Skin epidermis (tissue), 12 donors: ENCODE data around the gene CNTLN.
A peak's percentile ranks its signal among the peaks of the same experiment; 100 is the strongest.

Experiments used
- H3K27ac ChIP-seq, 21 experiments: fragments of 200-600 bp; sonication (generic) in 11 of 21; one replicate each; pipeline ENCODE4 v1.5.0; 2020; ENCODE audit warnings: mild to moderate bottlenecking in 3 of 21, inconsistent platforms in 2 of 21, moderate library complexity in 2 of 21
- H3K4me3 ChIP-seq, 7 experiments: fragments of 200-600 bp; sonication (generic) in 2 of 7; one replicate each; pipeline ENCODE4 v1.5.0; 2020; ENCODE audit warnings: inconsistent platforms in 2 of 7, mild to moderate bottlenecking in 2 of 7, moderate library complexity in 1 of 7

CNTLN gene

DNA sequence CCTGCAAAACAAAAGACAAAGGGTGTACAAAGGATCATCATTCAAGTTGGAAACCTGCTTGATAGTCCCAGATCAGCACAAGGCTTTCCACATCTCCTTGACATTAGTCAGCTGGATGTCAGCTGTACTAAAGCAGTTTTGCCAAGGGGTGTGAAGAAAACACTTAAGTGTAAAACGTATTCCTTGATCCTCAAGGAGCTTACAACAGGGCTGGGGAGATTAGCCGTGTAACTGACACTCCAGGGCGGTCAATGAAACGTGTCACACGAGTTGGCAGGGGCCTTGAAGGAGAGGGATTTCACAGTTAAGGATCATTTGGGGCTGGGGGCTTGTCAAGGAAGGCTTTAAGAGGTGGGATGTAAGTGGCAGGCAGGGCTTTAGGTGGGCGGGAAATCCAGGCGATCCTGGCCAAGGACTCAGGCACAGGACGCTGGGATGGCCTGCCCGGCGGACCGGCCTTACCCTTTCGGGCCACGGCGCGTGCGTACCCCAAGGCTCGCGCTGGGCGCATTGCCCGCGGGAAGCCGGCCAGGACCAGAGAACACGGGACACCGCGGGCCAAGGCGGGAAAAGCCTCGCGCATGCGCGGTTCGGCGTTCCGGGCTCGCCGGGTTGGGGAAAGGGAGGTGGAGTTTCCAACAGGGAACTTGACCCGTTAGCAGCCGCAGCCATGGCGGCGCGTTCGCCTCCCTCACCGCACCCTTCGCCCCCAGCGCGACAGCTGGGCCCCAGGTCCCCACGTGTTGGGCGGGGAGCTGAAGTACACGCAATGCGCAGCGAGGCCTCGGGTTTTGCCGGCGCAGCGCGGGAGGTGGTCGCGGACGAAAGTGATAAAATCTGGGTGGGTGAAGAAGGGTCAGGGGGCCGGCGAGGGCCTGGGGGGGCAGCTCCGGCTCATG is at the start of gene CNTLN:
TSS of gene CNTLN (plus strand) at position 645 of the 899 bp plus-strand sequence. CDS start at position 671, 26 bp downstream.
- peak within 1 kb of the TSS; percentile 57 to 90 (median 83) for H3K4me3 ChIP-seq
- peak within 1 kb of the TSS; percentile 60 to 96 (median 86) for H3K27ac ChIP-seq

DNA sequence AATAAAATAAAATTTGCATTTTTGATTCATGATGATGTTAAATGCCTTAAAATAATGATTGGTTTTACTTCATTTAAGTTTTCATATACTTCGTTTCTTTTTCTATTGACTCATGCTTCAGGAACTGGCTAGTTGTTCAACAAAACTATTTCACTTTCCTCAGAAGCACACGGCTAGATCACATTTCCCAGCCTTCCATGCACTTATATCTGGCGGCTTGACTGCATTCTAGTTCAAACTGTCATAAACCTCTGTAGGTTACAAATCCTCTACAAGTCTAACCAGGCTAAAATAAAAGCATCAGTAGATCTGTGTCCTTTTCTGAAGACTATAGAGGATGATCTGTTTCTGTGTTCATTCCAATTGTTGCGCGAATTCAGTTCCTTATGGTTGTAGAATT is 46.3 kb upstream of the CNTLN start:
- H3K27ac ChIP-seq: no peak overlapping the region
- no peak overlapping the region for H3K4me3 ChIP-seq

GRCh38 chr9:17090041-17090440 is 44.8 kb upstream of the CNTLN start:
- H3K4me3 ChIP-seq: no peak overlapping the region
- no peak overlapping the region for H3K27ac ChIP-seq

GRCh38 chr9:17116400-17116837 is 18.4 kb upstream of the CNTLN start:
- H3K27ac ChIP-seq: no peak overlapping the region
- no peak overlapping the region for H3K4me3 ChIP-seq

GRCh38 chr9:17117372-17117771 is 17.5 kb upstream of the CNTLN start:
- Histone ChIP-seq H3K4me3 (no peak overlapping the region), H3K27ac (no peak overlapping the region)

GRCh38 chr9:17120203-17120602 is 14.6 kb upstream of the CNTLN start:
- no peak overlapping the region for H3K27ac ChIP-seq

DNA sequence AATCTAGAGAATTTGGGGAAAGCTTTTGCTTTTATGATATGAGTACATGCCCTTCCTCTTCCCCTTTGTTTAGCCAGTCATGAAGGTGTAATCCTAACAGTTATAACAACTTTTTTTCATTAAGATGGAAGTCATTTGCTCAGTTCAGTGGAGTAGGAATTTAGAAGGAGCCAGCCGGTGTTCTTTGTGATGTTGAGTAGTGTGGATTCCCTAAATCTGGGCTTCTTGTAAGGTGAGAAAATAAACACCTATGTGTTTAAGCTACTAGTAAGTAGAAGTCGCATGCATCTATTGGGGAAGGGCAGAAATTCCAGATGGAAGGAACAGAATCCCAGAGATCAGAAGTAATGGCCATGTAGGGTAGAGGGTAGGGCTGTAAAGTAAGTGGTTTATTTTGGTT is 13.6 kb upstream of the CNTLN start:
- H3K27ac ChIP-seq: no peak overlapping the region
- no peak overlapping the region for H3K4me3 ChIP-seq

More at GRCh38 chr9:17120203-17120602, 14.6 kb upstream of the CNTLN start:
- no peak overlapping the region for H3K4me3 ChIP-seq

- Histone ChIP-seq H3K27ac (no peak overlapping the region), H3K4me3 (no peak overlapping the region)
Observed at GRCh38 chr9:17130291-17130690, 4.5 kb upstream of the CNTLN start.

DNA sequence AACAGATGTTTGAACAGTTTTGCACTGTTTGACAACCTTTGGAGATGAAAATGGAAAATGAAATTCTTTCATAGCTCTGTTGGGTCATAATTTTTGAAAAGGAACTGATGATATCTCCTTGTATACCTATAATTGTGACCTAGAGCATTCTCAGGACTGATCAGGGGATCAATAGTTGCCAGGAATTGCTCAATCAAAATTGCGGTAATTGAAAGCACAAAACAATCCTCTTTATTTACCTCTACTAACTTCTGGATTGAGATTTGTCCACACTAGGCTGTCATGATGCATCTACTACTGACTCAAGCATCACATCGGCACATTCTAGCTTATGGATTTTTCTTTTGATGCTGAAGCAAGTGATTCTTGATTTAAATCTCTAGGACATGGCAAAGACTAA is 4.1 kb upstream of the CNTLN start:
- H3K4me3 ChIP-seq: no peak overlapping the region
- no peak overlapping the region for H3K27ac ChIP-seq

DNA sequence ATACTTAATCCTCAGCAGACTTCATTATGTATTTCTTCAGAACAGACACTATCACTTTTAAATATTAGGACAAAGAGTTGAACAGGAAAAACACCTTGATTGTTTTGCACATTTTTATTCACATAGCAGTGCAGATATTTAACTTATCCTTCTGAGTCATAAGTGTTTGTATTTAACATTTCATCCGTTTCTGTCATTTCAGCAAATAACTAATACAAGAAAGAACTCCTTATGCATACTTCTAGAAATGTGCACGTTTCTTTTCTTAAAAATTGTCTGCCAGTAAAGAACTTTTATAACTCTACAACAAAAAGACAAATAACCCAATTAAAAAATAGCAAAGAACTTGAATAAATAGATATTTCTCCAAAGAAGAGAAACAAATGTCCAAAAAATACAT is 3.3 kb upstream of the CNTLN start:
- Histone ChIP-seq H3K4me3 (no peak overlapping the region), H3K27ac (no peak overlapping the region)

DNA sequence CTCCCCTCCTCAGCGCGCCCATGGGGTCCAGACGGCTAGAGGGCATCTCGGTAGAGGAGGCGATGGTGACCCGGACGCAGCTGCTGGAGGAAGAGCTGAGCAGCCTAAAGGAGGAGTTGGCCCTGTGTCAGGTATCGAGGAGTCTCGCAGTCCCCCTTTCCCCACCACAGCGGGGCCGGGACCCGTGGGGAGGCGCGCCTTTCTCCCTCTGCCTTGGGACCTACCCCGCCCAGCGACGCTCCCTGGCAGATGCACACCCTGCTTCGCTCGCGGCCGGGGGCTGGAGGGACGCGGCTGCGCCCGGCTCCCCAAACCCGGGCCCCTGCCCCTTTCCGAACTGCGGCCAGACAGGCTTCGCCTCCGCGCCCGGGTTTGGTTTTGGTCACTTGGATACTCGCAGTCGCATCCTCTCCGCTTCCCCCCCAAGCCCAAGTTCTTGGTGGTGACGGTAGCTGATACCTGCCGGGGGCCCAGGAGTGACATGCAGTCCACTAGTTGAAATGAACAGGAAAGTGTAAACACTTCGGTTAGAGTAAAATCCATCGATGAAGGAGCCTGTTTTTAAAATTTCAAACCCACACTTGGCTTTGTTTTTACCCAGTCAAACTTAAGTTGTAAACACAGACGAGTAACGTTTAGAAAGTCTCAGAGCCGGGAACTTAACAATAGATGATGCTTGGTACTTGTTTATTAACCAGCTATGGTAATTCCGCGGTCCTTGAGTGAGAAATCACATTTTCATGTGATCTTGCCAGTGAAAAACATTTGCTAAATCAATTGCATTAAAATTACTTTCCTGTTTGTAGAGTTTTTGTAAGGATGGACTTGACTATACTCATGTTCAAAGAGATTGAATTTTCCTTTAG is 688 bp downstream of the CNTLN start:
- Histone ChIP-seq H3K27ac (peak overlapping the region; percentile 60 to 96 (median 86)), H3K4me3 (peak overlapping the region; percentile 57 to 90 (median 83))

DNA sequence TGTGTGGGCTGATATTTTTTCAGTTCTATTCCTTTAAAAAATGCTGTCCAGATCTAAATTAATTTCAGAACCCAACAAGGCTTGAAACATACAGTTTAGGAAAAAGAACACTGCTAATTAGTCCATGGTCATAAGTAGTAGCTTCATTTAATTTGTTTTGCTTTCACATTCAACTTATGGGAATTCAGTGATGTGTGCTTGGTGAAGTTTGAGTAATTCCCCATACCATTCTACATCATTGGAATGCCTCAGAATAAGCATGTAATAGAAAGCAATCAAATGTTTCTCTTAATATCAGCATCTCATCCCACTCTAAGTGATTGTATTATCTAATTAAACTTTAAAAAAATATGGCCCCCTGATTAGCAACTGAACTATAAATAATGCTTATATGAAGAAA is 2.7 kb downstream of the CNTLN start:
- Histone ChIP-seq H3K27ac (no peak overlapping the region), H3K4me3 (no peak overlapping the region)

DNA sequence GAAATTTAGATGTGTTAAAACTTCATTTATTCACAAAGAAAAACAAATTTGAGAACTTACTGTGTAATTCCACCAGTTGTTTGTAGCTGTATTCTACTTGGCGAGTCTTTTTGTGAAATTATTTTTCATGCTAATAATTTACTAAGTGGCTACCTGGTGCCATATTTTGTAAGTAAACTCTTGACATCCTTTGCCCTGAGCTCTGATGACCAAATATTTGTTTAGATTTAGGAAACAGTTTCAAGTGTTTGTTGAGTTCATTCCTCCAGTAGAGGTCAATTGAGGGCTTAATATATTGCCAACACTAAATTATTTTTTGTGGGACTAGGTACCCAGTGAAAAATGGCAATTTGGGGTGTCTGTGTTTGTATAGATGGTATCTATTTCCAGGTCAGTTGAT is 3.7 kb downstream of the CNTLN start:
- Histone ChIP-seq H3K27ac (no peak overlapping the region), H3K4me3 (no peak overlapping the region)

- Histone ChIP-seq H3K27ac (no peak overlapping the region), H3K4me3 (no peak overlapping the region)
Observed at GRCh38 chr9:17140418-17140817, 5.6 kb downstream of the CNTLN start.

DNA sequence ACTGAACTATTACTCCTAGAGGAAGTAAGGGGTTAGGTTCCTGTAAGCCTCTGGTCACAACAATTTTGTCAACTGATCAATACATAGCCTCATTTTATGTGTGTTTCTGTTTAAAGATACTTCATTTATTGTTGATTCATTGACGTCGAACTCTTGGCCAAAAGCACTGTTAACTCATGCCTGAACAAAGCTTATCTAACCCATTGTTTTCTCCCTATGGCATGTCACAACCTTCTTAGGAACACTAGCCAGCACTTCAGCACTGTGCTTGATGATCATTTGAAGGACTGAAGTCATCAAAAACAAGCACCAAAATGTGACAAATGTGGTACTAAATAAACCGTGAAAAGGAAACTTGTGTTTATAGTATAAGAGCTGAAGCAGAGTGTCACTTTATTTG is 13.5 kb downstream of the CNTLN start:
- Histone ChIP-seq H3K27ac (no peak overlapping the region), H3K4me3 (no peak overlapping the region)

DNA sequence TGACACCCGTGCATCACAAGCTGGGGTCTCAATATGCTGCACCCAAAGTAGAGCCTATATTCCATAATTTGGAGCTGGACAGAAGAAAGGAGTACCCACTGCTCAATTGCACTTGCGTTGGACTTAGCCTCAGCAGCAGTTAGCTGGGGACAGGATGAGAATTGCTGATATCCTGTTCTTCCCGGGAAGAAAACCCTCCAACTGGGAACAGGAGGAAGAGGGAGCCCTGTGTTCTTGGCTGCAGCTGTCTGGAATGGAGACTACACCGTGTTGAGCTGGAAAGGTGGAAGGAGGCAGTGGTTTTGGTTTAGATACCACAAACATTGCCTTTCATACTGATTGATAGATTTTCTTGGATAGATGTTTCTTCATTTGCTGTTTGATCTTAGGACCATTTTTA is 24.6 kb downstream of the CNTLN start:
- no peak overlapping the region for H3K4me3 ChIP-seq
- no peak overlapping the region for H3K27ac ChIP-seq

GRCh38 chr9:17160327-17160726 is 25.5 kb downstream of the CNTLN start:
- H3K4me3 ChIP-seq: no peak overlapping the region
- H3K27ac ChIP-seq: no peak overlapping the region

DNA sequence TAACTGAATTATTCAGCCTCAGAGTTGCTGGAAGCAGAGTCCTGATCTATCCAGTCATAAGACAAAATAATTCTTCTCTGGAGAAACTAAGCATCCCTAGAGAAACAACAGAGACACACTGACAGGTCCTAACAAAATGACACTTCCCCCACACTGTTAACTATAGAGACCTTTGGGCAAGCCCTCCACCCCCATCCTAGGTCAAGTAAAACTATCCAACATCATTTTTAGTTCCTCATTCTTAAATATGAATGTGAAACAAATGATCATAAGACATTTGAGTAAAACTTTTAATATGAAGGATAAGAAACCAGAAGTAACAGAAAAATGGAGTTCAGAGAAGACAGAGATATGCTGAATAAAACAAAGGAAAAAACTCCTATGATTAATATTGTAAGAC is 30.9 kb downstream of the CNTLN start:
- H3K27ac ChIP-seq: no peak overlapping the region

DNA sequence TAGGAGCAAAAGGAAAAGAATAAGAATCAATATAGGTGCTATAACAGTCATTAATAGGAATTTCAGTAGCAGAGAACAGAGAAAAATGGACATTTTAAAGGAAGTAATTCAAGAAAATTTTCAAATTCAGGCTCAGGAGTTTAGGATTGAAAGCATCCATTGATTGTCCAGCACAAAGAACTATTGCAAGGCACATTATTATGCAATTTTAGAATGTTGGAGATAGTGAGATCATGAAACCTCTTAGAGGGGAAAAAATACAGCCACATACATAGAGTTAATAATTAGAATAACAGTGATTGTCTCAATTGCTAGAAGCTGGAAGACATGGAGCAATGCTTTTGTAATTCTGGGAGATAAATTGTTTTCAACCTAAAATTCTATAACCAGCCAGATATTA is 31.5 kb downstream of the CNTLN start:
- Histone ChIP-seq H3K4me3 (no peak overlapping the region), H3K27ac (no peak overlapping the region)

More for the DNA sequence above, 30.9 kb downstream of the CNTLN start:
- no peak overlapping the region for H3K4me3 ChIP-seq

GRCh38 chr9:17171309-17172094 is 36.7 kb downstream of the CNTLN start:
- no peak overlapping the region for H3K27ac ChIP-seq
- no peak overlapping the region for H3K4me3 ChIP-seq
